NCI-H128 (cell line): ENCODE results near the gene HYOU1.
"Not testable (repeated sequence)": the region's sequence is repeated elsewhere in the genome, so short reads cannot be mapped to it uniquely, and the experiment has no call there.

Experiments used
- DNase-seq: peaks from one replicate; lab custom pipeline; 2025; ENCODE audit not compliant: unreplicated experiment; lab: John Stamatoyannopoulos, UW

Gene HYOU1

GRCh38 chr11:119057000-119057769 lies at the start of gene HYOU1:
Gene HYOU1 (minus strand): TSS chr11:119057205. CDS start chr11:119056160, 1,045 bp downstream.
- DNase-seq, result peak; percentile 70

GRCh38 chr11:119103793-119104192 lies 46.8 kb upstream of the HYOU1 start:
- no peak for DNase-seq

- not testable (repeated sequence) for DNase-seq
Observed at GRCh38 chr11:119103161-119103664, 46.2 kb upstream of the HYOU1 start.

- DNase-seq, result peak; percentile 52
Observed at GRCh38 chr11:119101759-119102423, 44.9 kb upstream of the HYOU1 start, which contains the start of gene DPAGT1. Gene DPAGT1 (minus strand): TSS chr11:119101853. CDS start chr11:119101655, 198 bp downstream.

- DNase-seq, result no peak
Observed at GRCh38 chr11:119100994-119101758, 44.2 kb upstream of the HYOU1 start.

GRCh38 chr11:119100246-119100970 lies 43.4 kb upstream of the HYOU1 start:
- DNase-seq, result no peak

- no peak for DNase-seq
Observed at GRCh38 chr11:119099711-119100110, 42.7 kb upstream of the HYOU1 start.

- DNase-seq, result peak; percentile 96
Observed at GRCh38 chr11:119095066-119095880, 38.3 kb upstream of the HYOU1 start.

GRCh38 chr11:119094816-119095065 lies 37.7 kb upstream of the HYOU1 start:
- no peak for DNase-seq

GRCh38 chr11:119093942-119094815 lies 37.2 kb upstream of the HYOU1 start:
- no peak for DNase-seq

GRCh38 chr11:119092880-119093842 lies 36.2 kb upstream of the HYOU1 start:
- DNase-seq, result no peak

GRCh38 chr11:119091966-119092879 lies 35.2 kb upstream of the HYOU1 start:
- DNase-seq, result no peak

- DNase-seq, result no peak
Observed at GRCh38 chr11:119091178-119091577, 34.2 kb upstream of the HYOU1 start.

GRCh38 chr11:119089319-119089718 lies 32.3 kb upstream of the HYOU1 start:
- no peak for DNase-seq

GRCh38 chr11:119088406-119088805 lies 31.4 kb upstream of the HYOU1 start:
- DNase-seq, result no peak

GRCh38 chr11:119087747-119088241 lies 30.8 kb upstream of the HYOU1 start:
- DNase-seq, result no peak

GRCh38 chr11:119087123-119087522 lies 30.1 kb upstream of the HYOU1 start:
- no peak for DNase-seq
